K562 (cell line): ENCODE measurements around the gene MCL1. TPM values are rescaled to one million over a fixed set of nuclear protein-coding genes. Genes with fewer than 3 reads are reported as not detected.
A peak's percentile ranks its signal among the peaks of the same experiment; 100 is the strongest.

ENCODE experiments used
- ATAC-seq: fragments of 200-7000 bp; cut with Tn5 transposase; 3 replicates; pipeline ENCODE4 v1.9.1; 2020; ENCODE audit warnings: moderate library complexity
- BruUV-seq: library from RNA; stranded (reverse); fragments of 400-500 nt; replicated peaks from 2 replicates; lab custom pipeline; 2021; lab: Mats Ljungman, UMichigan
- CTCF ChIA-PET: fragments of 300-600 bp; formaldehyde crosslinking; extraction: SDS; loops from one replicate; lab custom pipeline; 2021; ENCODE audit warnings: low intra/inter-chr PET ratio; lab: Yijun Ruan, JAX
- POLR2A ChIA-PET: fragments of 300-600, 350-650 bp; sonication (Branson Sonifier 250); formaldehyde crosslinking; extraction: SDS; loops from one replicate; lab custom pipeline; 2021; ENCODE audit warnings: antibody characterized with exemption, inconsistent platforms; lab: Yijun Ruan, JAX
- DNase-seq, 4 experiments: peaks; one replicate each; pipeline versions ENCODE4 v3.0.0 to v3.0.0-alpha.2; 2011 to 2018; ENCODE audit warnings: low spot score in 3 of 4, mixed read lengths in 3 of 4; ENCODE audit errors: extremely low read depth in 1 of 4
- FAIRE-seq: peaks from 2 replicates; lab custom pipeline; 2011; peaks lifted over from hg19 to GRCh38; lab: Jason Lieb, UNC
- H2AFZ ChIP-seq: 2 replicates; pipeline ENCODE4 v1.6.0; 2011; ENCODE audit warnings: low read depth, low read length, control low read depth, inconsistent platforms
- H3K27ac ChIP-seq: fragments of 200-600 bp; 3 replicates; pipeline ENCODE4 v1.8.0; 2011; ENCODE audit warnings: low read depth, mild to moderate bottlenecking, control low read depth, inconsistent platforms, low read length, moderate library complexity, mixed read lengths; ENCODE audit errors: extremely low read depth
- H3K27me3 ChIP-seq, 2 experiments: fragments of 300-600 bp in 1 of 2; 2 replicates in 1 of 2; 3 replicates in 1 of 2; pipeline versions ENCODE4 v1.6.0 to v1.8.0; 2011; ENCODE audit warnings: inconsistent platforms in 2 of 2, low read length in 2 of 2, mild to moderate bottlenecking in 1 of 2, mixed read lengths in 1 of 2, moderate library complexity in 1 of 2; ENCODE audit not compliant: control insufficient read depth in 2 of 2, insufficient read depth in 2 of 2
- H3K36me3 ChIP-seq: fragments of 300-600 bp; 3 replicates; pipeline ENCODE4 v1.8.0; 2011; ENCODE audit warnings: mild to moderate bottlenecking, low read length, inconsistent platforms; ENCODE audit not compliant: control insufficient read depth, insufficient read depth
- H3K4me1 ChIP-seq, 2 experiments: fragments of 200-600 bp in 1 of 2; replicated peaks in 1 of 2; 2 replicates in 1 of 2; 3 replicates in 1 of 2; pipeline versions ENCODE4 v1.5.1 to v1.8.0; 2011; ENCODE audit warnings: inconsistent platforms in 2 of 2, low read length in 2 of 2, mild to moderate bottlenecking in 1 of 2, mixed read lengths in 1 of 2, moderate library complexity in 1 of 2; ENCODE audit not compliant: control insufficient read depth in 2 of 2, insufficient read depth in 2 of 2
- H3K4me2 ChIP-seq: 2 replicates; pipeline ENCODE4 v1.6.1; 2011; ENCODE audit warnings: low read length, control low read depth, inconsistent platforms, mixed read lengths; ENCODE audit not compliant: insufficient read depth
- H3K4me3 ChIP-seq: fragments of 200-600 bp; sonication (generic), shearing (Covaris generic); 2 replicates; pipeline ENCODE4 v1.5.1; 2016; ENCODE audit warnings: control low read depth, inconsistent platforms
- H3K79me2 ChIP-seq: fragments of 200-600 bp; 3 replicates; pipeline ENCODE4 v1.8.0; 2011; ENCODE audit warnings: low read length, inconsistent platforms; ENCODE audit not compliant: control insufficient read depth, insufficient read depth
- H3K9ac ChIP-seq, 2 experiments: 2 replicates each; pipeline versions ENCODE4 v1.6.0 to v1.6.1; 2011; ENCODE audit warnings: low read depth in 2 of 2, low read length in 2 of 2, control low read depth in 1 of 2, inconsistent platforms in 1 of 2, mild to moderate bottlenecking in 1 of 2, mixed read lengths in 1 of 2; ENCODE audit not compliant: insufficient read depth in 1 of 2
- H3K9me1 ChIP-seq: one replicate; pipeline ENCODE4 v1.6.0; 2011; ENCODE audit warnings: inconsistent platforms, mild to moderate bottlenecking, low read length, moderate library complexity; ENCODE audit not compliant: control insufficient read depth, insufficient read depth
- H3K9me3 ChIP-seq: replicated peaks from 2 replicates; pipeline ENCODE4 v1.5.1; 2011; ENCODE audit warnings: low read depth, low read length, inconsistent platforms; ENCODE audit not compliant: control insufficient read depth, insufficient read depth
- H4K20me1 ChIP-seq: replicated peaks from 2 replicates; pipeline ENCODE4 v1.6.1; 2011; ENCODE audit warnings: low read length, inconsistent platforms, mixed read lengths; ENCODE audit not compliant: control insufficient read depth, insufficient read depth
- CBX5 ChIP-seq: IDR thresholded peaks from 2 replicates; pipeline ENCODE4 v1.6.1; 2014; ENCODE audit warnings: low read depth, borderline replicate concordance
- EHMT2 ChIP-seq: fragments of 450-650 bp; IDR thresholded peaks from 2 replicates; pipeline ENCODE4 v1.6.1; 2018; ENCODE audit warnings: antibody characterized with exemption
- RB1 ChIP-seq: fragments of 450-650 bp; IDR thresholded peaks from 2 replicates; pipeline ENCODE4 v1.6.1; 2017; ENCODE audit warnings: low read depth, mild to moderate bottlenecking
- SMARCA4 ChIP-seq: fragments of 450-650 bp; IDR thresholded peaks from 2 replicates; pipeline ENCODE4 v1.6.1; 2016
- SP1 ChIP-seq: sonication (generic); formaldehyde crosslinking; IDR thresholded peaks from 2 replicates; pipeline ENCODE4 v1.8.1; 2022; ENCODE audit warnings: mild to moderate bottlenecking, missing genetic modification reagents
- SREBF2 ChIP-seq: sonication (generic); formaldehyde crosslinking; IDR thresholded peaks from 2 replicates; pipeline ENCODE4 v1.4.0; 2020; ENCODE audit warnings: mild to moderate bottlenecking, missing genetic modification reagents
- WHSC1 ChIP-seq: IDR thresholded peaks from one replicate; pipeline ENCODE4 v1.6.1; 2012; ENCODE audit warnings: low read length, control low read depth, inconsistent platforms
- YBX1 ChIP-seq: fragments of 450-650 bp; IDR thresholded peaks from 2 replicates; pipeline ENCODE4 v1.7.1; 2016; ENCODE audit warnings: mild to moderate bottlenecking
- ZBTB7A ChIP-seq: IDR thresholded peaks from 2 replicates; pipeline ENCODE4 v1.6.1; 2011; ENCODE audit warnings: low read depth, mild to moderate bottlenecking, low read length, moderate library complexity, borderline replicate concordance; ENCODE audit not compliant: control insufficient read depth
- ZEB2 ChIP-seq: fragments of 450-650 bp; IDR thresholded peaks from 2 replicates; pipeline ENCODE4 v1.6.1; 2016
- ZFX ChIP-seq: sonication (generic); formaldehyde crosslinking; IDR thresholded peaks from 2 replicates; pipeline ENCODE4 v1.8.0; 2022; ENCODE audit warnings: mild to moderate bottlenecking, missing genetic modification reagents, moderate library complexity
- WGBS: fragments of 100-300 bp; shearing (Covaris generic); methylation state at CpG from one replicate; pipeline ENCODE4 v1.1.6; 2016; ENCODE audit warnings: low coverage, mixed read lengths; ENCODE audit not compliant: insufficient coverage; ENCODE audit errors: missing lambda C conversion rate; 5-methylcytosine and 5-hydroxymethylcytosine counted together
- in situ Hi-C: fragments of 300-500 bp; cut with MboI; formaldehyde crosslinking; loops from 4 replicates; pipeline ENCODE4 v1.15.0; 2018; ENCODE audit warnings: inconsistent platforms, mixed read lengths
- intact Hi-C: fragments of 100-400 bp; cut with micrococcal nuclease; formaldehyde crosslinking; loops from 2 replicates; pipeline ENCODE4 v1.14.2; 2022
- polyA plus RNA-seq, 8 experiments: library from polyadenylated mRNA; depleted of rRNA in 4 of 8; stranded (reverse) in 5 of 8; unstranded in 3 of 8; fragments of >200 nt; fragmentation: Nextera tagmentation in 2 of 8; fragmentation: Illumina TruSeq in 1 of 8; extraction: Ambion mirVana in 2 of 8; extraction: Trizol in 1 of 8; gene quantifications; 2 replicates each; pipeline versions ENCODE4 v1.2.1 to v1.2.3, GENCODE V29; 2011 to 2014; ENCODE audit warnings: inconsistent platforms in 1 of 8, missing spikeins in 1 of 8
- total RNA-seq, 7 experiments: library from RNA; depleted of rRNA in 6 of 7; stranded (reverse); fragments of >200 nt in 6 of 7; fragmentation: Illumina TruSeq in 2 of 7; extraction: Trizol in 2 of 7; gene quantifications; 2 replicates each; pipeline versions ENCODE4 v1.2.1 to v1.2.3, GENCODE V29; 2011 to 2021; ENCODE audit warnings: low replicate concordance in 1 of 7
- TF ChIP-seq, protein P1 (sequence below): fragments of 450-650 bp; IDR thresholded peaks from 2 replicates; pipeline ENCODE4 v1.6.1; 2016; ENCODE audit warnings: low read depth, mild to moderate bottlenecking, moderate library complexity
- TF ChIP-seq, protein P2 (sequence below): fragments of 450-650 bp; IDR thresholded peaks from 2 replicates; pipeline ENCODE4 v1.6.1; 2018; ENCODE audit warnings: mild to moderate bottlenecking, low read depth; ENCODE audit not compliant: partially characterized antibody
- TF ChIP-seq, protein P3 (sequence below): fragments of 200-800 bp; sonication (Bioruptor generic); IDR thresholded peaks from 2 replicates; pipeline ENCODE4 v1.6.1; 2017; ENCODE audit warnings: missing genetic modification characterization, missing compliant biosample characterization
- TF ChIP-seq, protein P4 (sequence below): fragments of 450-650 bp; formaldehyde crosslinking; conservative IDR thresholded peaks from 2 replicates; pipeline ENCODE4 v1.4.0; 2022; ENCODE audit warnings: mild to moderate bottlenecking, missing genetic modification characterization
- TF ChIP-seq, protein P5 (sequence below): fragments of 250-450 bp; sonication (Bioruptor Pico); IDR thresholded peaks from 2 replicates; pipeline ENCODE4 v1.8.0; 2022; ENCODE audit warnings: moderate library complexity, mild to moderate bottlenecking, inconsistent platforms
- TF ChIP-seq, protein P6 (sequence below): sonication (generic); formaldehyde crosslinking; IDR thresholded peaks from 2 replicates; pipeline ENCODE4 v1.8.1; 2023; ENCODE audit warnings: mild to moderate bottlenecking, missing genetic modification reagents

MCL1 gene
- total and polyA plus RNA-seq, 9 of the 15 experiments (the other 6 are each of a cell fraction or from before 2014, with no cell fraction given), result 27.1 to 224 (median 138) TPM

DNA sequence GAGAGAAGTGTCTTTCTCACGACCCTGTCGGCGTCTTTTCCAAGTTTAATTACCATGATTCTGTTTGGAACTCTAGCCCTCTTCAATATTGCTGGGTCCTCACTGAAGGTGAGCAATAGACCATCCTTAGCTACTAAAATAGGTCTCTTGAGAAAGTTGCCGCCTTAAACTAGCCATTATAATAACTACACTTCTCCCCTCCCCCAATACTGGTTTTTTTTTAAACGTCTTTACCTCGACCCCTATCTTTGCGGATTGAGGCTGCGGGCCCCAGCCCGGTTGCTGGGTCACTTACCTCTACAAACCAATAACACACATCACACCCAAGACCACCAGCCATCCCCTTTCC, 49.3 kb upstream of the MCL1 start:
- ChIA-PET CTCF (no interaction called here), POLR2A (interaction anchor here (0.6 to 3.2 kb wide), 14 partner anchors 9 to 239 kb away, joined by 3 to 32 read pairs (median 6); partner anchors contain the start of gene MCL1)
- H3K36me3 ChIP-seq, result peaks cover 41% of the 10 kb centered on the region
- peak overlapping the region; percentile 92 for H3K27ac ChIP-seq
- in situ Hi-C loops (no loop called here), intact Hi-C loops (loop anchor here (2.0 to 10.0 kb wide), 3 partner anchors 68 to 296 kb away; partner anchors contain the start of genes GOLPH3L, SETDB1 and TARS2)
- FAIRE-seq (no peak), DNase-seq (no peak), ATAC-seq (no peak)
- H2AFZ ChIP-seq, result peak overlapping the region; percentile 54
- H3K4me2 ChIP-seq, result peak overlapping the region; percentile 97
- H4K20me1 ChIP-seq, result no peaks in the 10 kb centered on the region
- peak overlapping the region; percentile 59 for H3K4me3 ChIP-seq
- no peaks in the 10 kb centered on the region for H3K27me3 ChIP-seq
- no peaks in the 10 kb centered on the region for H3K9me3 ChIP-seq
- H3K9me1 ChIP-seq, result no peaks in the 10 kb centered on the region
- H3K4me1 ChIP-seq, result peaks cover 14 to 24% of the 10 kb centered on the region in 2 experiments; a peak in 4 of 5 replicates
- WGBS, result 0% methylated on average over 9 of the region's 9 CpGs
- TSS peak; percentile 59 for BruUV-seq
- peaks cover 52% of the 10 kb centered on the region for H3K79me2 ChIP-seq
- H3K9ac ChIP-seq, result peak overlapping the region; percentile 87 to 89
- TF ChIP-seq SREBF2 (CRISPR knock-in tag), result 0 out of 2 replicates have a peak, but pooled peaks have one; percentile 49
- peak; percentile 38; the same call in 1 of the 2 replicates for TF ChIP-seq SMARCA4
- TF ChIP-seq, protein P1, sequence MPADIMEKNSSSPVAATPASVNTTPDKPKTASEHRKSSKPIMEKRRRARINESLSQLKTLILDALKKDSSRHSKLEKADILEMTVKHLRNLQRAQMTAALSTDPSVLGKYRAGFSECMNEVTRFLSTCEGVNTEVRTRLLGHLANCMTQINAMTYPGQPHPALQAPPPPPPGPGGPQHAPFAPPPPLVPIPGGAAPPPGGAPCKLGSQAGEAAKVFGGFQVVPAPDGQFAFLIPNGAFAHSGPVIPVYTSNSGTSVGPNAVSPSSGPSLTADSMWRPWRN, result 0 out of 2 replicates have a peak, but pooled peaks have one; percentile 5
- TF ChIP-seq RB1, result 0 out of 2 replicates have a peak, but pooled peaks have one; percentile 14
- TF ChIP-seq ZEB2, result peak; percentile 10; the same call in 1 of the 2 replicates
- no peak for TF ChIP-seq SP1
- peak; percentile 79; the same call in 1 of the 2 replicates for TF ChIP-seq ZBTB7A
- TF ChIP-seq YBX1, result no peak
- TF ChIP-seq WHSC1, result no peak
- TF ChIP-seq ZFX (CRISPR knock-in tag), result no peak
- peak; percentile 75; the same call in 1 of the 2 replicates for TF ChIP-seq EHMT2
- TF ChIP-seq, protein P2, sequence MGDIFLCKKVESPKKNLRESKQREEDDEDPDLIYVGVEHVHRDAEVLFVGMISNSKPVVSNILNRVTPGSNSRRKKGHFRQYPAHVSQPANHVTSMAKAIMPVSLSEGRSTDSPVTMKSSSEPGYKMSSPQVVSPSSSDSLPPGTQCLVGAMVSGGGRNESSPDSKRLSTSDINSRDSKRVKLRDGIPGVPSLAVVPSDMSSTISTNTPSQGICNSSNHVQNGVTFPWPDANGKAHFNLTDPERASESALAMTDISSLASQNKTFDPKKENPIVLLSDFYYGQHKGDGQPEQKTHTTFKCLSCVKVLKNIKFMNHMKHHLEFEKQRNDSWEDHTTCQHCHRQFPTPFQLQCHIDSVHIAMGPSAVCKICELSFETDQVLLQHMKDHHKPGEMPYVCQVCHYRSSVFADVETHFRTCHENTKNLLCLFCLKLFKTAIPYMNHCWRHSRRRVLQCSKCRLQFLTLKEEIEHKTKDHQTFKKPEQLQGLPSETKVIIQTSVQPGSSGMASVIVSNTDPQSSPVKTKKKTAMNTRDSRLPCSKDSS, result no peak
- TF ChIP-seq, protein P3, sequence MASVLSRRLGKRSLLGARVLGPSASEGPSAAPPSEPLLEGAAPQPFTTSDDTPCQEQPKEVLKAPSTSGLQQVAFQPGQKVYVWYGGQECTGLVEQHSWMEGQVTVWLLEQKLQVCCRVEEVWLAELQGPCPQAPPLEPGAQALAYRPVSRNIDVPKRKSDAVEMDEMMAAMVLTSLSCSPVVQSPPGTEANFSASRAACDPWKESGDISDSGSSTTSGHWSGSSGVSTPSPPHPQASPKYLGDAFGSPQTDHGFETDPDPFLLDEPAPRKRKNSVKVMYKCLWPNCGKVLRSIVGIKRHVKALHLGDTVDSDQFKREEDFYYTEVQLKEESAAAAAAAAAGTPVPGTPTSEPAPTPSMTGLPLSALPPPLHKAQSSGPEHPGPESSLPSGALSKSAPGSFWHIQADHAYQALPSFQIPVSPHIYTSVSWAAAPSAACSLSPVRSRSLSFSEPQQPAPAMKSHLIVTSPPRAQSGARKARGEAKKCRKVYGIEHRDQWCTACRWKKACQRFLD (CRISPR knock-in tag), result no peak
- TF ChIP-seq, protein P4, sequence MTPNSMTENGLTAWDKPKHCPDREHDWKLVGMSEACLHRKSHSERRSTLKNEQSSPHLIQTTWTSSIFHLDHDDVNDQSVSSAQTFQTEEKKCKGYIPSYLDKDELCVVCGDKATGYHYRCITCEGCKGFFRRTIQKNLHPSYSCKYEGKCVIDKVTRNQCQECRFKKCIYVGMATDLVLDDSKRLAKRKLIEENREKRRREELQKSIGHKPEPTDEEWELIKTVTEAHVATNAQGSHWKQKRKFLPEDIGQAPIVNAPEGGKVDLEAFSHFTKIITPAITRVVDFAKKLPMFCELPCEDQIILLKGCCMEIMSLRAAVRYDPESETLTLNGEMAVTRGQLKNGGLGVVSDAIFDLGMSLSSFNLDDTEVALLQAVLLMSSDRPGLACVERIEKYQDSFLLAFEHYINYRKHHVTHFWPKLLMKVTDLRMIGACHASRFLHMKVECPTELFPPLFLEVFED (CRISPR knock-in tag), result no peak
- no peak for TF ChIP-seq CBX5
- TF ChIP-seq, protein P5, sequence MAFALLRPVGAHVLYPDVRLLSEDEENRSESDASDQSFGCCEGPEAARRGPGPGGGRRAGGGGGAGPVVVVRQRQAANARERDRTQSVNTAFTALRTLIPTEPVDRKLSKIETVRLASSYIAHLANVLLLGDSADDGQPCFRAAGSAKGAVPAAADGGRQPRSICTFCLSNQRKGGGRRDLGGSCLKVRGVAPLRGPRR (CRISPR knock-in tag), result no peak
- TF ChIP-seq, protein P6, sequence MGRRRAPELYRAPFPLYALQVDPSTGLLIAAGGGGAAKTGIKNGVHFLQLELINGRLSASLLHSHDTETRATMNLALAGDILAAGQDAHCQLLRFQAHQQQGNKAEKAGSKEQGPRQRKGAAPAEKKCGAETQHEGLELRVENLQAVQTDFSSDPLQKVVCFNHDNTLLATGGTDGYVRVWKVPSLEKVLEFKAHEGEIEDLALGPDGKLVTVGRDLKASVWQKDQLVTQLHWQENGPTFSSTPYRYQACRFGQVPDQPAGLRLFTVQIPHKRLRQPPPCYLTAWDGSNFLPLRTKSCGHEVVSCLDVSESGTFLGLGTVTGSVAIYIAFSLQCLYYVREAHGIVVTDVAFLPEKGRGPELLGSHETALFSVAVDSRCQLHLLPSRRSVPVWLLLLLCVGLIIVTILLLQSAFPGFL (CRISPR knock-in tag), result 0 out of 2 replicates have a peak, but pooled peaks have one; percentile 12
